NCI-H345 treated with DMSO at 0.1 percent for 48 hours (cell line): ENCODE results near the gene CCR7.

Source experiments
- DNase-seq: peaks from one replicate; lab custom pipeline; 2025; ENCODE audit not compliant: unreplicated experiment; lab: John Stamatoyannopoulos, UW

CCR7 gene

GRCh38 chr17:40564883-40565768 is at the start of gene CCR7:
TSS of gene CCR7 (minus strand) at chr17:40565472. CDS start at chr17:40565409, 63 bp downstream.
- no peak for DNase-seq

GRCh38 chr17:40614431-40615067 is 49.3 kb upstream of the CCR7 start:
- DNase-seq: no peak

- DNase-seq: no peak
Observed at GRCh38 chr17:40613467-40614154, 48.3 kb upstream of the CCR7 start.

GRCh38 chr17:40612599-40613244 is 47.5 kb upstream of the CCR7 start:
- DNase-seq: no peak

GRCh38 chr17:40611840-40612474 is 46.7 kb upstream of the CCR7 start:
- no peak for DNase-seq

GRCh38 chr17:40610359-40610758 is 45.1 kb upstream of the CCR7 start:
- no peak for DNase-seq

- DNase-seq: no peak
Observed at GRCh38 chr17:40608061-40608581, 42.8 kb upstream of the CCR7 start.

- DNase-seq: no peak
Observed at GRCh38 chr17:40607641-40608040, 42.4 kb upstream of the CCR7 start.

GRCh38 chr17:40606548-40607353 is 41.5 kb upstream of the CCR7 start:
- DNase-seq: no peak

GRCh38 chr17:40605306-40605705 is 40.0 kb upstream of the CCR7 start:
- DNase-seq: no peak

- DNase-seq: no peak
Observed at GRCh38 chr17:40604327-40605080, 39.2 kb upstream of the CCR7 start.

- no peak for DNase-seq
Observed at GRCh38 chr17:40602445-40603443, 37.5 kb upstream of the CCR7 start.

- DNase-seq: no peak
Observed at GRCh38 chr17:40600486-40601046, 35.3 kb upstream of the CCR7 start.

- no peak for DNase-seq
Observed at GRCh38 chr17:40599468-40599763, 34.1 kb upstream of the CCR7 start.

- no peak for DNase-seq
Observed at GRCh38 chr17:40598619-40599467, 33.6 kb upstream of the CCR7 start.

- no peak for DNase-seq
Observed at GRCh38 chr17:40598301-40598618, 33.0 kb upstream of the CCR7 start.
